GM19455 (cell line): ENCODE data around the gene MTSS2.

Source experiments
- ATAC-seq: cut with Tn5 transposase; IDR thresholded peaks from one replicate; pipeline ENCODE4 v1.9.1; 2021; ENCODE audit not compliant: unreplicated experiment

The MTSS2 gene

GRCh38 chr16:70685938-70686375 lies at the start of gene MTSS2:
MTSS2 (minus strand) TSS chr16:70686053; CDS start chr16:70685791, 262 bp downstream.
- no peak for ATAC-seq

- no peak for ATAC-seq
Observed at GRCh38 chr16:70735141-70735979, 49.5 kb upstream of the MTSS2 start.

GRCh38 chr16:70734522-70735095 lies 48.8 kb upstream of the MTSS2 start:
- no peak for ATAC-seq

- ATAC-seq = no peak
Observed at GRCh38 chr16:70730944-70731343, 45.1 kb upstream of the MTSS2 start.

GRCh38 chr16:70730031-70730430 lies 44.2 kb upstream of the MTSS2 start:
- ATAC-seq = no peak

- no peak for ATAC-seq
Observed at GRCh38 chr16:70729292-70729691, 43.4 kb upstream of the MTSS2 start.

- no peak for ATAC-seq
Observed at GRCh38 chr16:70728150-70728549, 42.3 kb upstream of the MTSS2 start.

- ATAC-seq = no peak
Observed at GRCh38 chr16:70726892-70727361, 41.1 kb upstream of the MTSS2 start.

- no peak for ATAC-seq
Observed at GRCh38 chr16:70725912-70726828, 40.3 kb upstream of the MTSS2 start.

- ATAC-seq = no peak
Observed at GRCh38 chr16:70725024-70725911, 39.4 kb upstream of the MTSS2 start.

- no peak for ATAC-seq
Observed at GRCh38 chr16:70724146-70725023, 38.5 kb upstream of the MTSS2 start.

GRCh38 chr16:70723740-70724145 lies 37.9 kb upstream of the MTSS2 start:
- ATAC-seq = no peak

- ATAC-seq = no peak
Observed at GRCh38 chr16:70721202-70721963, 35.5 kb upstream of the MTSS2 start.

GRCh38 chr16:70720425-70721201 lies 34.8 kb upstream of the MTSS2 start:
- no peak for ATAC-seq

- no peak for ATAC-seq
Observed at GRCh38 chr16:70717065-70717464, 31.2 kb upstream of the MTSS2 start.

- ATAC-seq = no peak
Observed at GRCh38 chr16:70715860-70716357, 30.1 kb upstream of the MTSS2 start.

- no peak for ATAC-seq
Observed at GRCh38 chr16:70715055-70715858, 29.4 kb upstream of the MTSS2 start.
